ENCODE data around the gene PCSK5.
"Not testable (repeated sequence)": the region's sequence is repeated elsewhere in the genome, so short reads cannot be mapped to it uniquely, and the experiment has no call there.

Gene PCSK5

DNA sequence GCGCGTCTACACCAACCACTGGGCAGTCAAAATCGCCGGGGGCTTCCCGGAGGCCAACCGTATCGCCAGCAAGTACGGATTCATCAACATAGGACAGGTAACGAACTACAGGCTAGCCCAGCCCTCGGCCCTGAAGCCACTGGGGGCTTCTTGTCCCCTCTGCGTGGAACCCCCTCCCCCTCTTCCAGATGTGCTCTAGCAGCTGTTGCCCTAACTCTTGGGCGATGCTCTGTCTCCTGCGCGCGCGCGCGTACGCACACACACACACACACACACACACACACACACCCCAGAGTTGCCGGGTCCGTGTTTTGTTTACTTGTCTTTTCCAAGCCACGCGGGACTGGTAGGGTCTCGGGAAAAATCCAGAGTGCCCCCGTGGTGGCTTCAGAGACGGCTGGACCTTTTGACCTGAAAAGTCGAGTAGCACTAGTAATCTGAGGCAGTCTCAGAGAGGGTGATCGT is 836 bp downstream of the PCSK5 start:
- no peak for DNase-seq

DNA sequence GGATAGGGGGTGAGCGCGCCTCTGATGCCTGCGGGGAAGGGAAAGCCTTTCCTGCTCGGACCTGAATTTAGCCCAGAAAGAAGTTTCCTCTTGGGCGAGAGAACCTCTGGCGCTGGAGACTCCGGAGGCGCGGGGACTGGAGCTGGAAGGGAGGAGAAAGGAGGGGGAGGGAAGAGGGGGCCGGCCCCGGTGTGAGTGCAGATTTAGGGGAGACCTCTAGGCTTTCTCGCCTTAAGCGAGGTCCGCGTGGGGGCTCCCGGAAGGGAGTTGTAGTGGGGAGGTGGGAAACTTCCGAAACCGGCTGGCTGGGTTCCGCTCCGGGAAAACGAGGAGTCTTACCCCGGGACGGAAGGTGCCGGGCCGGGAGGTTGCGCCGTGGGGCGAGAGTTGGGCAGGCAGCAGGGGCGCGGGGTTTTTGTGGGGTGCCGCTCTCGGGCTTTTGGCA is 1.3 kb downstream of the PCSK5 start:
- DNase-seq: no peak

DNA sequence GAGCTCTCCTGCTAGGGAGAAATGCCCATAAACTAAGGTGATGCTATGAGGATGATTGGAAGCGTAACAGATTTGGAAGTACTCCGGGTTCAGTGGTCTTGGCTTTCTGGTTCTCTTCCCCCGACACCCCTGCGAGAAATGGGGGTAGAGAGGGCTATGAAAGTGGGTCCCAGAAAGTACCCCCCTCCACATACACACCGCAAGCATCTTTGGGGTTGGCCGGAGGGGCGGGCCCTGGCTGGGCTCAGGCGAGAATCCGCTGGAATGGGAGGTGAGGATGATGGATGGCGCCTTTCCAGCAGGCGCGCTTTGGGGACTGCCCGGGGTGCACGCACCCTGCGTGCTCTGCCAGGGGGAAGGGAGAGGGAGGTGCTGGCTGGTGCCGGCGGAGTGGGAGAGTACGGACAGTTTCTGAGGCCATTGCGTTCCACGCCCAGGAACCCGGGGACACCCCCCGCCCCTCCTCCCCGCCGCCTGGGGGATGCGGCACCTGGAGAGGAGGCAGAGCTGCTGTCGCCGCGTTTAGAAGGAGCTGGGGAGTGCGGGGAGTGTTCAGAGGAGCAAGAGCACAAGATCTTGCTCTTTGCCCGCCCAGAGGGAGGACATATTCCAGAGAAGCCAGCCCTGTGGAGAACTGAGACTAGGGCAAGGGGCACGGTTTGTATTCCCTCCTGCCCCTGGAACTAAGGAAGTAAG is 1.9 kb downstream of the PCSK5 start:
- no peak for DNase-seq

- no peak for DNase-seq
Observed at GRCh38 chr9:75893106-75893505, 2.6 kb downstream of the PCSK5 start.

DNA sequence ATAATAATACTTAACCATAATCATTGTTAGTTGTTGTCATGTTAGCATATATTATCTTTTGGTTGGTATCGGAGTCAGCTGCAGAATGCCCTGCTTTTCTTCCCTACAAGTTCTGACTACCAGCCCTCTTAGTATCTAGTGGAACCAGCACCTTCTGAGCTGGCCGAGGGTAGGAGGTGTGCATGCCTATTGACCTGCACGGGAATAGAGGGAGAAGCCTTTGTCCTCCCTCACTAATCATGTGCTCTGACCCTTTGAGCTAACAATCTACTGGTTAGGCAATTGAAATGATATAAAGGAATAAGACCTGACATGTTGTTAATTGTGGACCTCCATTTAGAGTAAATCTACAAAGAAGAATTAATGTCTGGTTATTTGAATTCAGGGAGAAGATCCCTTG is 4.1 kb downstream of the PCSK5 start:
- no peak for DNase-seq

DNA sequence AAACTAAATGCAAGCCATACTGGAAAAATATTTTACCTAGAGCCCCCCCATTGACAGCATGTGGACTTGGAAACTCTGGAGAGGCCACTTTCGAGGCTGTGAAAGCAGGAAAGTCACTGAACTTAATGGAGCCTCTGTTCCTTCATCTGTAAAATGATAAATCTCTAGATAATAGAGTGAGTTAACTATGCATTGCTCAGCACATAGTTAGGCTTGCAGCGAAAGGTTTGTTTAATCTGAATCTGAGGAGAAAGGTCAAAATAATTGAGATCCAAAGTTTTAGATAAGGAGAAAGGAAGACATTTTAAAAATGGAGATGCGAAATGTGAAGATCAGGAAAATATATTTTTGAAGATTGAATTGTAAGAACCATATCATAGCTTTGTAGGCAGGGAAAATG is 4.6 kb downstream of the PCSK5 start:
- DNase-seq: no peak

DNA sequence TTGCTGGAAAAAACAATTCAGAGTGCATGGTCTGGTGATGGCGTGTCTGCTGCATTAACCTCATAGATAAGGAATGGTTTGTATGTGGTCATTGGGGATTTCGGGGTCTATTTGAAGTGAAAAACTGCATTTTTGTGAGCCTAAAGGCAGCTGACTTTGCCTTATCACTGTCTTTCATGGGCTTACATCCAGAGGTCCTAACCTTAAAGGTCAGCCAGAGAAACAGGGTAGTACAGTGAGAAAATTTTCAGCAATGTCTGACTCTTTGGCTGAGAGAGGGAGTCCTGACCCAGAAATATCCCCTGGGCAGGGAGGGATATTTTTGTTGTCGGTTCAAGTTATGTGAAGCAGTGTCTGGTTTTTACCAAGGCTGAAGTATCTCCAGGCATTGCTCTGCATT is 5.7 kb downstream of the PCSK5 start:
- no peak for DNase-seq

- DNase-seq: not testable (repeated sequence)
Observed at GRCh38 chr9:75900893-75901524, 10.5 kb downstream of the PCSK5 start.

DNA sequence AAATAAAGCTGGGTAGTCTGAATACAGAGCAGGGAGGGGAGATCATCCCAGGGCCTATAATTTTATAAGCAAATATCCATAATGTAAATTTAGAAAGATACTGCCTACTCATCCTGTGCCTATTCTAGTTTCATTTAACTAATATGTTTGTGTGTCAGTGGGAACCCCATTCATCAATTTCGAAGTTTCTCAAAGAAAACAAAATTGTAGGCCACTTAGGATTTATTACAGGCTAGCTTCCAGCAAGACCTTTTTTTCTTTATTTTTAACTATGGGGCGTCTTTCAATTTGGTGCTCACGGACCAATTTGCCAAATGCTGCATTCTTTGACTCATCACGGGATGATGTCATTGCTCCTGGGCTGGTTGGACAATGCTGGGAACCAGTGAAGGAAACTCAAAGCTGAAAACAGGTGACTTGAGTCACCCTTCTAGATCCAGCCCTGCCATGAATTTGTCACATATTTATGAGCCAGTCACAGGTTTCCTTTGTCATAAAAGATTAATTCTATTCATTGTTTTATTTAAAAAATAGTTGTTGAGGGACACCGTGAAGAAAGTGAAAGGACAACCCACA is 13.4 kb downstream of the PCSK5 start:
- DNase-seq: no peak

- DNase-seq: no peak
Observed at GRCh38 chr9:75904364-75904763, 13.9 kb downstream of the PCSK5 start.

GRCh38 chr9:75906531-75906930 is 16.1 kb downstream of the PCSK5 start:
- no peak for DNase-seq

GRCh38 chr9:75907329-75907728 is 16.9 kb downstream of the PCSK5 start:
- DNase-seq: no peak

DNA sequence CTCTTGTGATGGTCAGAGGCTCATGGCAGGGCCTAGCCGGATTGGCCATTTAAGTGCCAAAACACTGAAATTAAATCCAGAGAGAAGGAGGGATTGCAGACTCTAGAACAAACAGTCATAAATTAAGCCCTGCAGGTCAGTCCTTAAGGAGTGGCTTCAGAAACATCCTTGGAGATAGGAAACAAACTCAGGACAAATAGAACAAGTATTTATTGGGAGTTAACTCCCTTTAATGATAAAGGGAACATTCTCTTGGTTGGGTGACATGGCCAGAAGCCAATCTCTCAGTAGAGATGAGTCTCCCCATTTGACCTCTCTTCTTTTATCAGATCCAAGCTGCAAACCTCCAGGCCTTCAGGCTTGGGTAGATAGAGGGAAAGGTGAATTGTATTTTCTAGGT is 17.4 kb downstream of the PCSK5 start:
- no peak for DNase-seq

- no peak for DNase-seq
Observed at GRCh38 chr9:75909776-75910175, 19.3 kb downstream of the PCSK5 start.

DNA sequence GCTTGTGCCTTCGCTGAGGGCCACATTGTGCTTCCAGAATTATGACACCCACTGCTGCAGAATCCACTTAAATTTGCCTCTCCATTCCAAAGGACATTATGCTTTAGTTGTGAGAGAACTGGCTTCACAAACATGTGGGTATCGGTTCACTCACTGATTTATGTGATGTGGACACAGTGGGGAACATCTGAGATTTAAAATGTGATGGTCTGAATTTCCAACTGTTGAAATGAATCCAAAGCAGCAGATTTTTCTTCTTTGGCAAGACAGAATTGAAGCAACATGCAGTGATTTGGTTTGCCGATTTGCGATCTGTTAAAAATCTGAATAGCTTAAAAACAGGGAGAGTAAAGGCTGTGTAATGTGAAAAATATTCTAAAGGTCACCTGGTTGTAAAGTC is 20.3 kb downstream of the PCSK5 start:
- DNase-seq: no peak

- DNase-seq: no peak
Observed at GRCh38 chr9:75911390-75911789, 20.9 kb downstream of the PCSK5 start.

GRCh38 chr9:75912951-75913350 is 22.5 kb downstream of the PCSK5 start:
- DNase-seq: no peak

DNA sequence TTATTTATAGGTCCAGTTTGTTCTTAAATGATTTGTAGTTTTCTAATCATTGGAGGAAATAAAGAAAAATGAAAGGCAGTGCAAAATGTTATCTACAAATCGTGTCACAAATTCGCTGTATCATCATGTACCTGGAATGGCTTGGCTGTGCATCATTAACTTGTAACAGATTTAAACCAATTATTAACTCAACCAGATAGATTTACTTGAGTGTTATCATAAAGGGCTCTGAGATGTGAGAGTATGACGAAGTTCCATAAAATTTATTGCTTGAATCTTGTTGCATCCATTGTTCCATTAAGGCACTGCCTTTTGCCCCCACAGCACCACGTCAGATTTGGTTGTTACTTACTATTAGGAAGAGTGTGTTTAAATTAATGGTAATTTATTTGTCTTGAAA is 23.5 kb downstream of the PCSK5 start:
- DNase-seq: no peak

DNA sequence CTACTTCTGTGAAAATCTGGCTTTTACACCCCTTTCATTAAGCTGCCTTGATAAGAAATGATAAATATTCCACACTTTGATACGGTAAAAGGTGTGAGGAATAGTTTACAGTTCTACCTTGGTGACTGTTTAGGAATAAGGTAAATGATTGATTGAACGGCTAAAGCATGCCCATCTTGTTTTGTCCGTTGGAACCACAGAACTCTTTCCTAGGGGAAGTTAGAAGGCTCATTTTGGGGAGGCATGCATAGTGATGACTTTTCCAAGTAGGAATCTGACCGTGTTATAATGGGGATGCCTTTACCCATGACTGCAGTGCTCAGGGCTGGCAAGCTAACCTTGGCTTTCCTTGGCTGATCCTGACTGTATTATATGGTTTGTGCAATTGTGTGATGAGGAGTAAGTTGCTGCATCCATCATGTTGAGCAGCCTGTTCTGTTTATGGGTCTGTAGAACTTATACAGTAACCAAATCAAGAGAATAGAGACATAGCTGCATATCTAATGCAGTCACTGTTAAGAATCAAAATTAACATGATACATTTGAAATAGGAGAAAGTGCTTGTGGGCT is 24.5 kb downstream of the PCSK5 start:
- DNase-seq: no peak

GRCh38 chr9:75918154-75918553 is 27.7 kb downstream of the PCSK5 start:
- DNase-seq: no peak

DNA sequence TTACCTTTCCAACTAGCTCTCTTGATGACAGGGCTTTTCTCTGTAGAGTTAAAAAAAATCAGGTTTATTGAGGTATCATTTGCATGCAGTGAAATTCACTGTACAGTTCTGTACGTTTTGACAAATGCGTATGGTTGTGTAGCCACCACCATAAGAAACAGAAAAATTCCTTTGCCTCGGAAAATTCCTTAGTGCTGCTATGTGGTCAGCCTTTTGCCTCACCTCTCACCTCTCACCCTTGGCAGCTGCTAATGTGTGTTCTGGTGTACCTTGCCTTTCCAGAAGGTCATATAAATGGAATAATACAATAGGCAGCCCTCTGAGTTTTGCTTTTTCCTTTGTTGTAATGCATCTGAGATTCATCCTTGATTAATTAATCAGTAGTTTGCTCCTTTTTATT is 28.4 kb downstream of the PCSK5 start:
- DNase-seq: no peak

DNA sequence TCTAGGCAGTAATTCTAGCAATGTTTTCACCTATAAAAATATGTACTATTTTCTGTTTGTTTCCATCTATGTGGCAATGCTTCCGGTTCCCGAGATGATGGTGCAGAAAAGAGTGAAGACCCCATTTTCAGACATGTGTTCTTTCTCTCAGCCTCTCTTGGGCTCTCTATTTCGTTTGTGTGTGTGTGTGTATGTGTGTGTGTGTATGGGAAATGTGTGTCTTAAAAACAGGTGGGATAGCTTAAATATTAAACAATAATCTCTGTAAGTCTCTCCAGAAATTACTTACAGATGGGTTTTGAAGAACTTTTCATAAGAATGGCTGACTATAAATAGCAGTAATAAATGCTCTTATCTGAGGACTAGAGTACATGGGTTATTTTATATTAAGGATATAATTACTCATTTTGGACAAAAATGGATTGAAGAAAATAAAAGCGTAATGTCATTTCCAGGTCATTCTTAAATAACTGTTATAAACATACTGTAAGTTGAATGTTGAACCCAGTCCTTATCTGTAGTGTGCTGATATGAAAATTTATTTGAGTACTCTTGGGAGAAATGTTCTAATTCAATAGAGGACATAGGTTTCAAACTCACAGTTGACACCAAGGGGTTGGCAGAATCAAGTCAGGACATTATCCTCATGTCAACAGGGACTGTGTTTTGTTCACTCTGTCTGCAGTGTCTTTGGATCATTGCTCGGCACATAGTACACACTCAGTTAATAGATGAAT is 31.1 kb downstream of the PCSK5 start:
- DNase-seq: no peak

- no peak for DNase-seq
Observed at GRCh38 chr9:75926385-75926784, 35.9 kb downstream of the PCSK5 start.
